ENCODE results near the gene PCDH9. TPM values are rescaled to one million over a fixed set of nuclear protein-coding genes. Genes with fewer than 3 reads are reported as not detected.

PCDH9 gene
- total and polyA plus RNA-seq, 3 donors from 2014 or later: 2.3 to 4.6 (median 3.5) TPM

DNA sequence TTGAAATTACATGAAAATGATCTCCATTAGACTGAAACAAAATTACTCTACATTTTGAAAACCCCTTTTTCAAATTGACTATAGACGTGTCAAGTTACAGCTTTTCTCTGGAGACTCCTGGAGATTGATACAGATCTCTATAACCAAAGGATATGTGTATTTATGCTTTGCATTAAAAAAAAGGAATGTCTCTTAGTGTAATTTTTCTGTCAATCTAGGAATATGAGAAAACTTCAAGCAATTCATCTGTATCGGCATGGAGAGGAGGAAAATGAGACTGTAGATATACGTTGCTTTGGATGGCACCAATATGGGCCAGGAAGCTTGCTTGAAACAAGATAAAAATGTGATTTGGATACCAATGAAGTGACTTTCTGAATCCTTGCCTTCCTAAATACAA, 286.6 kb downstream of the PCDH9 start:
- WGBS, 2 donors: 92 to 93% methylated on average over 3 of the region's 3 CpGs

GRCh38 chr13:66940113-66940512, 290.0 kb downstream of the PCDH9 start:
- no peak for DNase-seq
- Histone ChIP-seq H3K36me3 (ENCODE audit: low read depth, missing control alignments) (no peaks in the 10 kb centered on the region), H3K27ac (no peak overlapping the region), H3K27me3 (no peaks in the 10 kb centered on the region), H3K9me3 (no peaks in the 10 kb centered on the region), H3K4me3 (no peak overlapping the region), H3K4me1 (no peaks in the 10 kb centered on the region)
- WGBS, 2 donors: 90% methylated on average over 4 of the region's 4 CpGs
- TF ChIP-seq CTCF (IDR thresholded peaks at IDR 0.05): no peak
- TF ChIP-seq POLR2A (IDR thresholded peaks at IDR 0.05): no peak
- intact Hi-C loops (cut with DNase I; ENCODE audit: low total_unique reads): no loop called here

More for the DNA sequence above, 286.6 kb downstream of the PCDH9 start:
- no peak for DNase-seq
- Histone ChIP-seq H3K27ac (no peak overlapping the region), H3K9me3 (no peaks in the 10 kb centered on the region), H3K4me3 (no peak overlapping the region), H3K4me1 (no peaks in the 10 kb centered on the region), H3K36me3 (ENCODE audit: low read depth, missing control alignments) (no peaks in the 10 kb centered on the region), H3K27me3 (no peaks in the 10 kb centered on the region)
- intact Hi-C loops (cut with DNase I; ENCODE audit: low total_unique reads): no loop called here
- TF ChIP-seq POLR2A (IDR thresholded peaks at IDR 0.05) (no peak), CTCF (IDR thresholded peaks at IDR 0.05) (no peak)

- H3K9me3 ChIP-seq: no peaks in the 10 kb centered on the region
- DNase-seq: no peak
- WGBS, 2 donors: 71 to 73% methylated on average over 5 of the region's 5 CpGs
- H3K27ac ChIP-seq: no peak overlapping the region
- H3K27me3 ChIP-seq: no peaks in the 10 kb centered on the region
- TF ChIP-seq CTCF (IDR thresholded peaks at IDR 0.05) (no peak), POLR2A (IDR thresholded peaks at IDR 0.05) (no peak)
- no peaks in the 10 kb centered on the region for H3K36me3 ChIP-seq (ENCODE audit: low read depth, missing control alignments)
- H3K4me3 ChIP-seq: no peak overlapping the region
- no peaks in the 10 kb centered on the region for H3K4me1 ChIP-seq
- intact Hi-C loops (cut with DNase I; ENCODE audit: low total_unique reads): no loop called here
These were observed 292.7 kb downstream of the PCDH9 start for GRCh38 chr13:66937423-66937822.

- H3K36me3 ChIP-seq (ENCODE audit: low read depth, missing control alignments): no peaks in the 10 kb centered on the region
- WGBS, 2 donors: 65 to 70% methylated on average over 7 of the region's 7 CpGs
- no peaks in the 10 kb centered on the region for H3K4me1 ChIP-seq
- TF ChIP-seq CTCF (IDR thresholded peaks at IDR 0.05): no peak
- TF ChIP-seq POLR2A (IDR thresholded peaks at IDR 0.05): no peak
- intact Hi-C loops (cut with DNase I; ENCODE audit: low total_unique reads): no loop called here
- no peak overlapping the region for H3K4me3 ChIP-seq
- H3K27me3 ChIP-seq: no peaks in the 10 kb centered on the region
- no peak overlapping the region for H3K27ac ChIP-seq
- DNase-seq: no peak
- H3K9me3 ChIP-seq: no peaks in the 10 kb centered on the region
These were observed 296.1 kb downstream of the PCDH9 start for GRCh38 chr13:66933994-66934393.

- no peaks in the 10 kb centered on the region for H3K36me3 ChIP-seq (ENCODE audit: low read depth, missing control alignments)
- H3K9me3 ChIP-seq: no peaks in the 10 kb centered on the region
- 66 to 71% methylated on average over 3 of the region's 3 CpGs for WGBS, 2 donors
- H3K4me3 ChIP-seq: no peak overlapping the region
- intact Hi-C loops (cut with DNase I; ENCODE audit: low total_unique reads): no loop called here
- no peak for DNase-seq
- TF ChIP-seq POLR2A (IDR thresholded peaks at IDR 0.05) (no peak), CTCF (IDR thresholded peaks at IDR 0.05) (no peak)
- H3K4me1 ChIP-seq: no peaks in the 10 kb centered on the region
- no peaks in the 10 kb centered on the region for H3K27me3 ChIP-seq
- H3K27ac ChIP-seq: no peak overlapping the region
These were observed 296.6 kb downstream of the PCDH9 start for GRCh38 chr13:66933527-66933926.
